Iris pigment epithelial cell (primary cell): ENCODE data around the gene TTC28.

Experiments
- DNase-seq: peaks from one replicate; pipeline ENCODE4 v3.0.0-alpha.2; 2011; ENCODE audit warnings: low read depth

The TTC28 gene

DNA sequence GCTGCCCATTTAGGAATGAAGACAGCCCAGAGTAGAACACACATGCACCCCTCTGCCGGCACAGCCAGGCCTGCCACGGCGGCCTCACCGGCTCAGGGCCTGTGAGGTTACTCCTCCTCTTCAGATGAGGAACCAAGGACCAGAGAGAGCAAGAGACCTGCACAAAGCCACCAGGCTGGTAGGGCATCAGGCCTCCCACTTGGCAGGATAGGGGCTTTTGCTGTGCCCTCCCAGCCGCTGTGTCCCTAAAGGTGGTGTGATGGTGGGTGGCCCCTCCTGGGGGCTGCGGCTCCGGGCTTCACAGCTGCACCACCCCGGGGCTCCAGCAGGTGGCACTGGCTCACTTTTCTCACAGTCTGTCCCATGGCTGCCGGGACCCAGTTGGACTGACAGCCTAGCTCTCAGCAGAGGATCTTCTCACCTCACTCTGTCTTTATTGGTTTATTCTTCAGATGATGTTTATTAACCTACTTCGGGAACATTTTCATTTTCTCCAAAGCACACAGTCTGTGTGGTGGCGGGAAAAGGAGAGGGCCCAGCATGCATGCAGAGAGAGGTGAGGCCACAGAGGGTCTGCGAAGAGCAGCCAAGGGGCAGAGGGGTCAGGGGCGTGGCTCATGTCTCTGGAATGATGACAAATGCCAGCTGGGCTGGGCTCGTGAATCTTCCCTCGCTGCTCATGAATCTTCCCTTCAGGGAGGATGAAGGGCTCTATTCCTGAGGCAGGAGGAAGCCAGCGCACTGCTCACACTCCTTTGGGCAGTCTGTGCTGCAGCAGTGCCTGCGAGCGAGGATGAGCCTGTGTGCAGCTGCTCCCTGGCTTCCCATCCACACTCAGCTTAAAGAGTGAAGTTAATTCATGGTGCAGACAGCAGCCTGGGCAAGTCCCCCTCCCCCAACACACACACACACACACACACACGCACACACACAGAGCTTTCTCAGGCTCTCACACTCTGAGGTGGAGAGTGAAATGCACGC lies 659.5 kb downstream of the TTC28 start:
- DNase-seq: peak; percentile 52

DNA sequence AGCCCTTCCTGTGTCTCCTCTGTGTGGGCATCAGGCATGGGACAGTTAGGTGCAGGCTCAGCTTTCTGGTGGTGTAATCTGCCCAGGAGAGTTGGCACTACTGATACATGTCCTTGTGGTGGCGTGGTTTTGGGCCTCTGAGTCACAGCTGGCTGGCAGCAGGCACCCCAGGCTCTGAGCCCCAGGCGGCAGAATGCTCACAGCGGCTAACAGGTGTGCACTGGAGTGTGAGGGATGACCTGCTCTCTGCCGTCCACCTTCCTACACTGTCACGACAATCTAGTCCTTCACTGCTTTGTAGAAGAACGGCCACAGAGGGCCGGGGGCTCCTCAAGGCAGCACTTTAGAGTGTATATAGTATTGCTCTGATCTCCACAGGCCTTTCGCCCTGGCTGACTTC lies 660.3 kb downstream of the TTC28 start:
- DNase-seq: no peak

DNA sequence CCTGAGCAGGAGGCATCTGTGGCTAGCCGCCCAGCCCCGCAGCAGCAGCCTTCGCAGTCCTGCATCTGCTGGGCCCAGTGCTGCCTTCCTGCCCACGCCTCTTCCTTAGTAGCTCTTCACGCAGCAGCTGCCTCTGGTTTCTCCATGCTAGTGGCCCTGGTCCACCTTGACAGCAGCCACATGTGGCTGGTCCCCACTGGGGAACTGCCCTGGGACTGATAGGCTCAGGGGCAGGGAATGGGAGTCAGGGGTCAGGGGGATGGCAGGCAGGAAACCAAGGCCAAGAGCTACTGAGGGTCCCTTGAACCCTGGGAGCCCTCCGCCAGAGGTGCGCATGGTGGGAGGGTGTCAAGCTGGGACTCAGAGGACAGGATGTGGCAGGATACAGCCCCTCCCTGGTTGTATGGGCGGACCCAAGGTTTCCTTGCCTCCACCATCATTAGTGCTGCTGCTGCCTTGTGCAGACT lies 661.1 kb downstream of the TTC28 start:
- no peak for DNase-seq

DNA sequence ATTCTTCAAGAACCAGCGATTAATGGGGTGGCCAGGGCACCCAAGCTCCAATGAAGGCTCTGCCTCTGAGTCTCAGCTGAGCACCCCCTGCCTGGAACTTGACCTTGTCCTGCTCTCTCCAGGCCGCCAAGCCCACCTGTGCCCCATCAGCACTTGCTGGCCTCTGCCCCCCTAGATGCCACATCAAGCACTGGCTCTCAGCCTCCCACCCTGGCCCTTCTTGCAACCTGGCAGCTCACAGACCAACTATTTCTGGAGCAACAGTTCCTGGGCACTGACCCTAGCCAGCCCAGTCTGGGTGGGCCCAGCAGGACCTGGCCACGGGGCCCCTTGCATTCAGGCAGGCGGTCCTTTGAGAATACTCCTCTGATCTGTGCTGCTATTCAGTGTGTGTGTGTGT lies 661.8 kb downstream of the TTC28 start:
- DNase-seq: no peak

DNA sequence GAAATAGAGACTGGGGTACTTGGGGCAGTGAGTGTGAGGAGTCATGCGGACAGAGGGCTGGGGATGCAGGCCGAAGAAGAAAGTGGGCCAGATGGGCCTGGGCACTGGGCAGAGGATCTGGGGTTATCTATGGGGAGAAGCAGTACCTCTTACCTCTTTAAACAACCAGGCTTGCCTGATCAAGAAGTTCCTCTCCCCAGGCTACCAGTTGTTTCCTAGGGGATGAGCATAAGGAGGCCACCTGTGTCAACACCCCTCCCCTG lies 662.2 kb downstream of the TTC28 start:
- DNase-seq: no peak

DNA sequence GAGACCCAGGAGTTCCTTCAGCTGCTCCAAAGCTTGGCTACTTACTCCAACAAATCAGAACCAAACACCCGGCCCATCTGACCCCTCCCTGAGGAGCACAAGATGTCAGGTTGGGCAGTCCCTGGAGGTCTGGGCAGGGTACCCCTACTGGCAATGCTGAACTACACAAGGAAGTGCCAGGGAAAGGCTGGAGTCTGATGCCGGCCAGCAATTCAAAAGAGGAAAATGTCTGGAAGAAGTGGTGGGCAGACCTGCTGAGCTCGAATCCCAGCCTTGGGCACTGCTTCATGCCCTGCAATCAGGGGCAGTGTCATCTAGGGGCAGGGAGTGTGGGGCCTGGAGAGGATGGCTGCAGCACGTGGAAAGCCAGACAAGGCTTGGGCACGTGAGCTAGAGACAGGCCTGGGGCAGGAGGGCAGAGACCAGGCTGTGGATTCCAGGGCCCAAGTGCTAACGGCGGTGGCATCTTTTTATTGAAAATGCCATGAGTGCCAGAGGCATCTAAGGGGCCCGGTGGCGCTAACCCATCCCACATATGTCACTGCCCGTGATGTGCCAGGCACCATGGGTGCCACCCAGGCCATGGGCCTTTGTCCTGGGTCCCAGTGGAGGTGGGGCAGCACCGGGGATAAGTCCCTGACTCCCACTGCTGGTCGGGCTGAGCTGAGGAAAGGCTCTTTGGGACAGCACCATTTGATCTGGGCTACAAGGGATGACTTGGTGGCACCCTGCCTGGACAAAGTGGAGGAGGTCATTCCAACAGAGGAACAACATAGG lies 662.7 kb downstream of the TTC28 start:
- DNase-seq: no peak

DNA sequence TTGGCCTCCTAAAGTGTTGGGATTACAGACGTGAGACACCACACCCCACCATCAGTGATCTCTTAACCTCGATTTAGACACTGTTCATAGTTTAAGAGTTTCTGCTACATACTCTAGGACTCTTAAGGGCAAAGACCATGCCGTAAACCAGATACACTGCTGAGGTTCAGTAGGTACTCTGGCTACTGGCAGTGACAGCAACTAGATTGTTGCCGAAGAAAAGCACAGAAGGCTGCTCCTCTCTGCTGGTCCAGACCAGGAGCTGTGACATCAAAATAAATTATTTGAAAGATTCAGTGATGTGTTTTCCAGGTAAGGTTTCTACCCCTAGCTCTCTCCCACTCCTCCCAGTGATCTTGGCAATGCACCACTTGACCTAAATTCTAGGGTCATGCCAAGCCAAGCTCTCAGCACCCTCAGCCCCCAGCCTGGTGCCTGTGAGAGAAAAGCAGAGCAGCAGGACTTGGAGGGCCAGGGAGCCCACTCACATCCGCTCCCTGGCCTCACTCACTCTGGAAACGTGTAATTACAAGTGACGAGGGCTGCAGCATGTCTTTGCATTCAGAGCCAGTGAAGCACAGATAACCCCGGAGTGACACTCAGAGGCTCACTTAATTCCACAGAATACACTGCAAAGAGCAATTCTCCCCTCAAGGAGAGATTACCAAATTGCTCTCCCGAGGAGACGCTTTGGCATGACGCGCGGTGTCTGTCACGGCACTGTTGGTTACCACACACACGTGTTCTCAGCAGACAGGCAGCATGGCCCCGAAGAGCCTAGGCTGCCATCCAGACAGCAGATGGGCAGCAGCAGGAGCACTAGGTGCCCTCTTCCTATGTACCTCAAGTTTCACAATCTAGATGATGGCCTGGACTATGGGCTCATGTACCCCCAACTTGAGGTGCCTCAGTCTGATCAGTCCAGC lies 663.7 kb downstream of the TTC28 start:
- no peak for DNase-seq

DNA sequence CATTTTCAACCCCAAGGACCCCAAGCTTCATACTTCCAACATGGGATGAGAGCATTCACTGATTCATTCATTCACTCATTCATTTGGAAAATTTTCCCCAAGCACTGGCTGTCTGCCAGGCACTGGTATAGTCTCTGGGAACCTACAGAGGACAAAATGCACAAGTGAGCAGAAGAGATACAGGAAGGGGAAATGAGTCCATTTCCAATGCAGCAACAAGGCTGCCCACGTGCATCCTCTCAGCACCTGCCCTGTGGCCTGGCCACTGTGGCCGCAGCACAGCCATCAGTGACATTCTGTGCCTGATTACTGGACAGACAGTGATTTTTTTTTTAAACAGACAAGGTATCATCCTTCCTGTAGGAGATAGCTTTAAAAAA lies 664.6 kb downstream of the TTC28 start:
- no peak for DNase-seq

DNA sequence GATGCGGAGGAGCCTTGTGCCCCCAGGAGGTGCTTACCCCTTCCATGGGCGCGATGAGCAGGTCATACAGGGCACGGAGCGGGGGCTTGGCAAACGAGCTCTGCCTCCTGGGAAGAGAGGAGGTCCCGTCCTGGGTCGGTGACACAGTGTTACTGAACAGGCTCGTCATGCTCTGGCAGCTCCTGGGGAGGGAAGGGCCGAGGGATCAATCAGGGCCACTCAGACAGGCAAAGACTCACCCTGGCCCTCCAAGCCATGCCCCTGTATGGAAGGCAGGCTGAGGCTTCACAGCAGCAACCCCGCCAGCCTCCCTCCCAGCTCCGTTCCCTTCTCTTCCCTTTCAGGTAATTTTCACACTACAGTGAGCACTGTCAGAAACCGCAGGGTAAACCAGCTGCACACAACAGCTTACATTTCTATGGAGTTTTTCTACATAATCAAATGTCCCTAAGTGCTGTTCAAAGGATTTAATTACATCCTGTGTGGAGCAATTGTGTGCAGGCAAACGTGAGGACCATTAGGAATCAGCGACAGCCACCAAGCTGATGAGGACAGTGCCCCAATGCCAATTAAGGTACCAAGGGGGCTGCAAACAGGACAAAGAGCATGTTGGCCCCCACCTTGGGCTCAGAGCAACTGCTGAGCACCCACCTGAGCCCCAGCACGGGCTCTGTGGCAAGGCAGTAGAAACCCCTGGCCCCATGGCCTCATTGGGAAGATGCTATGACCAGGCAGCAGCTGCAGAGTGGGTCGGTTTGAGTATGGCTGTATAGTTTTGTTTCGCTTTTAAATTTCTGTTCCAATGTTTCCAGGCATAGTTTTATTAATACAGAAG lies 665.2 kb downstream of the TTC28 start:
- DNase-seq: no peak

DNA sequence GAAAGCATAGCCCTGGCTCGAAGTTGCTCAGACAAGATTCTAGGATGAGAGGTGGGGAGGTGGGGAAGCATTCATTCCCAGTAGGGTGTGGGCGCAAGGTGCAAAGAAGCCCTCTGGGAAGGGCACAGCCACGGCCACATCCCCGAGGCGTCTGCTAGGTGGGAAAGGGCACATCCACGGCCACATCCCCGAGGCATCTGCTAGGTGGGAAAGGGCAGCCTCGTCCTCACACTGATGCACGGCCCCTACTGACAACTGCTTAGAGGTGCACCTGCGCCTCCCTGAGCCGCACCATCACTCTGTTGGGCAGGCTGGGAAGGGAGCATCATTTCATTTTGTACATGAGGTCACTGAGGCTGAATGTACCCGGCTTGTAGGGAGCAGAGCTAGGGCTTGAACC lies 666.0 kb downstream of the TTC28 start:
- no peak for DNase-seq

DNA sequence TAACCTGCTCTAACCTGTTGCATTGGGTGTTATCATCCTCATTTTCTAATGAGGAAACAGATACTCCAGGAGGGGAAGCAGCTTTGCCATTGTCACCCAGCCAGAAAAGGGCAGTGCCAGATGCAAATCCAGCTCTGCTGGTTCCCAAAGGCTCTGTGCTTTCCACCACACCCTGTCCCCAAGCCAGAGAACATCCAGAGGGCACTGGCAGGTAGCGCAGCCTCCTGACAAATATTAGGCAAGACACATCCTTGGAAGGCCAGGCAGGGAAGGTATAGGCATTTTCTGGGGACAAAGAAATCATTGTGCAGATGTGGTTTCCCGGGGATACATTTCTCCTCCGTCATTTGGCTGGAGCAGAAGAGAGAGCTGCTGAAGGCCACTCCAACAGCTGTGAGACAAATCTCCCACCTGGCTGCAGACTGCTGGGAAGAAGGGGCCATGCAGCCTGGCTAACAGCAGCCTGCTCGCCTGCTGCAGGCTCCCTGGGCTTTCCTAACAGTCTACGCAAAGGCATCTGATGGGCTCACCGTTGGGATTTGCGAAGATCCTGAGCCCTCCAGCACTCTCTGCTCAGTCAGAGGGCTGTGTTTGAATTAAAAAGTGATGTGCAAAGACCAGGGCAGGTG lies 666.7 kb downstream of the TTC28 start:
- DNase-seq: no peak

DNA sequence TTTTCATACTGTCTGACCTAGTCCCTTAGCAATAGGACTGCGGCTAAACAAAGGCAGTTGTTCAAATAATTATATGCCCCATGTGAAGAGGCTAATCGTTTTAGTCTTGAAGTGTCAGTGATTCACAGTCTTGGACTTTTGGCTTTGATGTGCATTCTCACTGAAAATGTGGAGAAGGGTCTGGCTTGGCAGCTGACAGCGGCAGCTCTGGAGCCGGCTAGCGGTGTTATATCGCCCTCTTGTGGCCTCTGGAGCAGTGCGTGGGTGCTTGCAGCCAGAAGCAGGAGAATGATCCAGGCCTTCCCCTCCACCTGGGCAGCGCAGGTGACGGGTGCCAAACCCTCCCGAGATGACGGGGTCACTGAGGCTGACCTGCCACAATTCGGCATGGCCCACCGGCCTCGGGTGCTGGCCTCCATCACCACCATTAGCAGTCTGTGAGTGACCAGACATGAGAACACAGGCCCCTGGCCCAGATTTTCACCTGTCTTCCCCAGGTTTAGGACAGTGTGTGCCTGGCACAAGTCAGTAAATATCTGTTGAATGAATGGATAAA lies 670.3 kb downstream of the TTC28 start:
- DNase-seq: peak; percentile 85

DNA sequence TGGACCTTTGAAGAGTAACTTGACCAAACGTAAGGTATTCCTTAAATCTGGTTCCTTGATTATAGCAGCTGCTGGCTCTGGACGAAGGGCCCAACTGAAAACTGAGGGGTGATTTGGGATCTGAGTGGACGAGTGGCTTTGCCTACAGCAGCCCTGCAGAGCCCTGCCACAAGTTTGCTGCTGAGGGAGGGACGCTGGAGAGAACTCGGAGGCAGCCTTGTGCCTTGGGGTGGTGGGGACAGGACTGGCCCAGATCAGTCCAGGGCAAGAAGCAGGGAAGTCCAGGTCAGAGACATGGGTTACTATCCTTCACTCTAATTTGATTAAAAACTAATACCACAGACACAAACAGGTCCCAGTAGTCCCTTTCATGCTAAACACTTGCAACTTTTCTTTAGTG lies 671.0 kb downstream of the TTC28 start:
- DNase-seq: no peak

DNA sequence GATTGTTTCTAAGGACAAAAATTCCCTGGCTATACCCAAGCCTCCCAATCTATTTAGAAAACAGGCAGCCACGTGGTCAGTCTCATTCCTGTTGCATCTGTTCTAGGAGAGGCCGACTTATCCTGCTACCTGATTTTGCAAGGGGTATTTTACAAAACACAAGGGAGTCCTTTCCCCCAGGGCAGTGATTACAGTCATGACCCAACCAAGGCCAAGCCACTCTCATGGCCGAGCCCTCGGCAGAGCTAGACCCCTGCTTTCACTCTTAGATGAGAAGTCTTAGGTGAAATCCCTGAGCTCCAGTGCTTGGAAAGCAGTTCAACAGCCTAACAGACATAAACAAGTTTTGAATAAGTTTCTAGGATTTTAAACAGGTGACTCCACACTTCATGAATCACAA lies 671.6 kb downstream of the TTC28 start:
- no peak for DNase-seq

DNA sequence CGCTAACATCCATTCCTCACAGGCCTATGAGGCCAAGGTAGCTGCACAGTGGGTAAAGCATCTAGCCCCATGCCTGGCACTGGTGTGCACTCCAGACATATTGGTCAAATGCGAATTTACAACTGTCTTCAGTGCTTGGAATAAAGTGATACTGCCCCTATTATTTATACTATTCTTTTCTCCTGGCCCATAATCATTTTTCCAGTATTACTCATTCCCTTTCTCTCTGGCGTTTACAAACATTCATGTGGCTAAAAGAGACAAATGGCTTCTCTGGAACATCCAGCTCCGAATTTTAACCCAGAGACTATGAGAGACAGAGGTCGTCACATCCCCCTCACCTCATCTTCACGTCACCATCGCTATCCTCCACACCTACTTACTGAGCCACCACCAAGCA lies 673.4 kb downstream of the TTC28 start:
- no peak for DNase-seq

DNA sequence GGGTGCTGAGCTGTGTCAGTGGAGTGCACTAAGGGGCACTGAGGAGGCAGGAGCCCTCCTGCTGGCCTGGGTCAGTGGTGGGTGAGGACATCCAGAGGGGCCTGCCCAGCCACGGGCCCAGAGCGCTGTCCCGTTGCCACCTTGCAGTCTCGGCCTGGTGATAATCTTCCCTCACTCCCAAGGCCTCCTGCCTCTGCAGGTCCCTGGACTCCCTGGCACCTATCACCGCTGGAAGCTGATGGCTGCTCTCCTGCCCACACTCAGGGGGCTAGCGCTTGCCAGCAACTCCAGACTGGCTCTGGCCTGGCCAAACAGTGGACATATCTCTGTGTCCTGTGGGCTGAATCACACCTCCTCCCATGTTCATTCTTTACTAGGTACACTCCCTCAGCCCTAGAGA lies 674.1 kb downstream of the TTC28 start:
- no peak for DNase-seq

DNA sequence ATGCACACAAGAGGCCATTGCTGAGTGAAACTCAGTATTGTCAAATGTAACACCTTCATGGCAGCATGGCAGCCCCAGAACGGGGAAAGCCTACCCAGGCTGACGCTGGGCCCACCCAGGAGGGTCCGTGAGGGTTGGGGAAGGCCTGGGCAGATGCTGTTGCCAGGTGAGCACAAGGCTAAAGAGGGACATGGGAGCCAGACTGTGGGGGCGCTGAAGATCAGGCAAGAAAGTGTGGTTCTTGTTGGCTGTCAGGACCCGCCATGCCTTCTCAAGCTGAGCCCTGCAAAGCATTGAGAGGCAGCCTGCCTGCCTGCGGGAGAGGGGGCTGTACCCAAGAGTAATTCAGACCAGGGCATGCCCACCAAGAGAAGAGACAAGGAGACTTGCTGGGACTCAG lies 675.6 kb downstream of the TTC28 start:
- no peak for DNase-seq

DNA sequence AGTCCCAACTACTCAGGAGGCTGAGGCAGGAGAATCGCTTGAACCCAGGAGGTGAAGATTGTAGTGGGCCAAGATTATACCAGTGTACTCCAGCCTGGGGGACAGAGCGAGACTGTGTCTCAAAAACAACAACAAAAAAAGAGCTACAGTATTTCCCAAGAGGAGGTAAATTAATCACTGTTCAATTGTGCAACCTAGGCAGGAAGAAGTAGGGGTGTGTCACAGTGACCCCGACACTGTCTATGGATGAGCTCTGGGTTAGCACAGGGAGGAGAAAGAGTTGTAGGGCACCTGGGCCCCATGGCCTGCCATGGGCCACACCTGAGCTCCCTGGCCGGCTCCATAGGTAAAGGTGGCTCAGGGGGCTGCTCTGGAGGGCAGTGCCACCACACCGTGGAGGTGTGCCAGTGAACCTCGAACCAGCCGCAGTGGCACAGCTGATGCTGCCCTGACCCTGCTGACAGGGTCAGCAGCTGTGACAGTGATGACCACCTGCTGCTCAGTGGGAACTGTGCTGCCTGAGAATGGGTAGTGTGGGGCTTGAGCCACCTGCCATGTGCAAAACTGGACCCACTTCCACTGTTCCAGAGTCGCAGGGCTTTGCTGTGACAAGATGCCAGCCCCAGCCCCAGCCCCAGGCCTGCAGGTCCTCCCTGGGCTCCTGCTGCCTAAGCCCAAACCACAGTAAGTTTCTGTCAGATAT lies 676.6 kb downstream of the TTC28 start:
- DNase-seq: peak; percentile 59

DNA sequence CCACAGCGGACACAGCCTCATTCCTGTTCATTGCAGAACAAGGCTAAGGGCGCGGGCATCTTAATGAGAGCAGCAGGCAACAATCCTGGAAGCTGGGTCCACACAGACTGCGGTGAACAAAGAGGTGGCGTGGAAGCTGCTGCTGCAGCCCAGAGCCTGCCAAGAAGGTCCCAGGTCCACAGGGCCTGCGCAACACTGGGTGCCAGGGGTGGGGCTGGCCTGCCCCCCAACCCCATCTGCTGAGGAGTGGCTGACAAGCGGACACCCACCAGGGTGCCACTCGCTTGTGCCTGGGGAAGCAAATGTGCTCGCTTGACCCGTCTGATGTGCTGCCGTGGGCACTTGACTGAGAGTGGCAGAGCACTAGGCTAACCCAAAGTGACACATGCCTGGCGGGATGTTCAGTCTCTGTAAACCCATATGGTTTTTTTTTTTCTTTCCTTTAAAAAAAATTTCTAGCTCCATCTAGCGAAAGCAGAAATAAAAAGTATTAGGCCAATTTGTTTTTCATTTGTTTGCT lies 677.4 kb downstream of the TTC28 start:
- peak; percentile 11 for DNase-seq
